ENCODE measurements around the gene KLHDC7A.

GRCh38 chr1:18458133-18459092 is 22.3 kb upstream of the KLHDC7A start:
- TF ChIP-seq CTCF (conservative IDR thresholded peaks at IDR 0.05 in 1 of 2, IDR thresholded peaks at IDR 0.05 in 1 of 2; ENCODE audit: extremely low read depth in 1 of 2, insufficient read depth in 1 of 2, low read depth in 1 of 2, low read length in 2 of 2), result no peak
- no peak for TF ChIP-seq EZH2 (IDR thresholded peaks at IDR 0.05; ENCODE audit: borderline replicate concordance, low read length)
